ENCODE results near the gene TPM3. TPM values are rescaled to one million over a fixed set of nuclear protein-coding genes. Genes with fewer than 3 reads are reported as not detected.

The TPM3 gene
- total and polyA plus RNA-seq, 2 of the 8 experiments (the other 6 are each of a cell fraction or from before 2014, with no cell fraction given): 278 to 572 TPM

DNA sequence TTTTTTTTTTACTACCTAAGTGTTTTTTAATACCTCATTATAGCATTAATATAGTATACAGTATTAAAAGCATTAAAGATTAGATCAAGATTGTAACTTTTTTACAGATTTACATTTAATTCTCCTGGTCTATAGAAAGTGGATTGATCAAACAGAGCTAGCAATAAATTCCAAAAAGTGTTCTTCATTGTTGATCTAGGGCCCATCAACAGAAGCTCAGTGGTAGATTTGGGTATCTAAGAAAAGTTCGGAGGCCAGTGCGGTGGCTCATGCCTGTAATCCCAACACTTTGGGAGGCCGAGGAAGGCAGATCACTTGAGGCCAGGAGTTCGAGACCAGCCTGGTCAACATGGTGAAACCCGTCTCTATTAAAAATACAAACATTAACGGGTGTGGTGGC is 49.5 kb downstream of the TPM3 start:
- H2AK5ac ChIP-seq (ENCODE audit: low read depth, low read length): no peak overlapping the region
- no peak overlapping the region for H3K18ac ChIP-seq (ENCODE audit: extremely low read depth, low read length)
- no peaks in the 10 kb centered on the region for H3K79me1 ChIP-seq (ENCODE audit: low read depth, low read length)
- no peaks in the 10 kb centered on the region for H3K23me2 ChIP-seq (ENCODE audit: low read depth, low read length)
- CTCF ChIA-PET (ENCODE audit: partially characterized antibody): interaction anchor here (1.2 kb wide), 1 partner anchor 38 kb away, joined by 3 read pairs; no protein-coding TSS in a partner anchor
- TF ChIP-seq SIN3A (conservative IDR thresholded peaks at IDR 0.05 in 1 of 2, IDR thresholded peaks at IDR 0.05 in 1 of 2; ENCODE audit: low read depth in 1 of 2, low read length in 2 of 2): no peak
- H3K9me3 ChIP-seq (ENCODE audit: insufficient read depth in 2 of 2, low read depth in 1 of 2, low read length in 1 of 2): no peaks in the 10 kb centered on the region
- no peak for DNase-seq (ENCODE audit: low read depth in 1 of 2, low spot score in 2 of 2)
- H4K8ac ChIP-seq (ENCODE audit: extremely low read depth, insufficient read depth, low read length): no peak overlapping the region
- H3K27ac ChIP-seq (ENCODE audit: low read depth, low read length): no peak overlapping the region
- no peak overlapping the region for H3K9ac ChIP-seq (replicated peaks in 1 of 4; ENCODE audit: extremely low read depth in 1 of 4, low read depth in 3 of 4, low read length in 3 of 4)
- no peak overlapping the region for H3K23ac ChIP-seq (ENCODE audit: insufficient read length)
- H3K4me3 ChIP-seq (ENCODE audit: extremely low read depth in 1 of 4, insufficient read depth in 2 of 4, low read depth in 3 of 4, low read length in 4 of 4): no peak overlapping the region
- WGBS, 2 experiments (ENCODE audit: extremely low coverage in 1 of 2, insufficient coverage in 1 of 2, insufficient read length in 1 of 2, insufficient replicate concordance in 2 of 2, low coverage in 1 of 2, low lambda C conversion rate in 2 of 2, missing lambda C conversion rate in 1 of 2): 82% methylated on average over 6 of the region's 6 CpGs; no CpG with 5 or more reads in 1 of the 2 experiments
- no peak overlapping the region for H3K56ac ChIP-seq (replicated peaks; ENCODE audit: insufficient read length, low read depth, low read length)
- H4K5ac ChIP-seq (ENCODE audit: insufficient read length, low read depth, low read length): no peak overlapping the region
- no peak overlapping the region for H2BK5ac ChIP-seq (ENCODE audit: low read depth, low read length)
- POLR2A ChIA-PET (ENCODE audit: partially characterized antibody): interaction anchor here (0.7 to 0.9 kb wide), 2 partner anchors 8 to 417 kb away, joined by 3 read pairs; no protein-coding TSS in a partner anchor
- no peaks in the 10 kb centered on the region for H3K79me2 ChIP-seq (ENCODE audit: control insufficient read depth in 1 of 2, insufficient read depth in 2 of 2, low read length in 2 of 2)
- H2BK15ac ChIP-seq (ENCODE audit: low read length): no peak overlapping the region
- H2BK20ac ChIP-seq (ENCODE audit: low read length): no peak overlapping the region
- no peaks in the 10 kb centered on the region for H4K20me1 ChIP-seq (replicated peaks in 1 of 2; ENCODE audit: control insufficient read depth in 1 of 2, insufficient read depth in 2 of 2, low read length in 2 of 2)
- H2AFZ ChIP-seq (ENCODE audit: low read length): no peak overlapping the region
- no peak overlapping the region for H3K4ac ChIP-seq (replicated peaks; ENCODE audit: insufficient read length, low read depth, low read length)
- no peaks in the 10 kb centered on the region for H3K27me3 ChIP-seq (replicated peaks in 1 of 4; ENCODE audit: control insufficient read depth in 3 of 4, extremely low read depth in 1 of 4, insufficient read depth in 3 of 4, low read length in 3 of 4)
- H4K91ac ChIP-seq (replicated peaks; ENCODE audit: insufficient read length, low read length): no peak overlapping the region
- H2BK12ac ChIP-seq (ENCODE audit: low read depth, low read length): no peak overlapping the region
- no peak overlapping the region for H3K14ac ChIP-seq (ENCODE audit: insufficient read length)
- H2BK120ac ChIP-seq (replicated peaks; ENCODE audit: low read depth, low read length): no peak overlapping the region
- no peaks in the 10 kb centered on the region for H3K36me3 ChIP-seq (ENCODE audit: control insufficient read depth in 2 of 4, insufficient read depth in 4 of 4, low read length in 3 of 4)
- no peak for FAIRE-seq
- no peaks in the 10 kb centered on the region for H3K4me1 ChIP-seq (replicated peaks in 1 of 4; ENCODE audit: control insufficient read depth in 3 of 4, insufficient read depth in 4 of 4, low read length in 3 of 4)
- H3K4me2 ChIP-seq (ENCODE audit: insufficient read depth in 1 of 2, low read depth in 2 of 2, low read length in 2 of 2): no peak overlapping the region
